Fibroblast of skin of right biceps (primary cell): ENCODE data around the gene UQCC2.

ENCODE experiments used
- DNase-seq: peaks from one replicate; pipeline ENCODE4 v3.0.0-alpha.2; 2013

UQCC2 gene

DNA sequence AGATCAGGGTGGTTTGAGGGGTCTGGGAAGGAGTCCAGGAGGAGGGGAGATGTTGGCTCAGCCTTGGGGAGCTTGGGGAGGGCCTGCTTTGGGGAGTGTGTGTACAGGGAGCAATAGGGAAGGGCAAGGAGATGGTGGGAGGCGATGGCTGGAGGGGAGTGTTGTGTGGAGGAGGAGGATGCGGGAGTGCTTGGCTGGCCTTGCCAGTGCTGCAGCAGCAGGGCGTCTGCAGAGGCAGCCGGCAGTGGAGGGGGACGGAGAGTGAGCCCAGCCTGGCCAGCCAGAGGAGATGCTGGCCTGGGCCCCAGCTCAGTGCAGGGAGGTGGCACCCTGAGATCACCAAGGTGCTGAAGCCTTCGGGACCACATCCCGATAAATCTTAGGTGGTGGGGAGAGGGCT is 31.3 kb upstream of the UQCC2 start:
- DNase-seq: no peak

DNA sequence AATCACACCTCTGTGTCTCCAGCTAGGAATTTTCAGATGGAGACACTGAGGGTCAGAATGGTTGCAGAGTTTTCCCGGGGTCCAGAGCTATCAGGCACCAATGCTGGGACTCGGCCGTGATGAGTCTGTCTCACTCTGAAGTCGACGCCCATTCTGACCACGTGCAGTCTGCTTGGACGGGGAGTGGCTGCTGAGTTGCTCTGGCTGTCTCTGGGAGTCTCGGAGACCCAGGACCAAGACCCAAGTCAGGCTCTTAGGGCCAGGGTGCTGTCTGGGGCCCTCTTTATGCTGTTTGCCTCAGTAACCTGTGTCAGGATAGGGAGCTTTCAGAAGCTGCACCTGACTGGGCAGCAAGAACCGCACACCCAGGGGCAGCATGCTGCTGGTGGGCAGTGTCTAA is 30.6 kb upstream of the UQCC2 start:
- no peak for DNase-seq

DNA sequence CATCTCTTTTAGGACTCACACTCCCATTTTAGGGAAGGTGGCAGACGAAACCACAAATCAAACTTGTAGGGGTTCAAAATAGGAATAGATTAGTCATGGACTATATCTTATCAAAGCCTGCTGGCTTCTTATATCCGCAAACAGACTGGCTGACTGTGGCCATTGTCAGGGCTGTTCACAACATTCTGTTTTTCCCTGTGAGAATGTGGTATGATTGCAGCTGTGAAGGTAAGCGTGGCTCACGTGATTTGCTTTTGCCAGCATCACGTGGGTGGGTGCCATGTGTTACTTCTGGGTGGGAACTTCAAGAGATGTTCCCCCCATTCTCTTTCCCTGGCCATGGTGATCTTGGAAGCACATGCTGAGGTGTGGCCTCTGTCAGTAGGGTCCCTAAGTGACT is 29.3 kb upstream of the UQCC2 start:
- no peak for DNase-seq

DNA sequence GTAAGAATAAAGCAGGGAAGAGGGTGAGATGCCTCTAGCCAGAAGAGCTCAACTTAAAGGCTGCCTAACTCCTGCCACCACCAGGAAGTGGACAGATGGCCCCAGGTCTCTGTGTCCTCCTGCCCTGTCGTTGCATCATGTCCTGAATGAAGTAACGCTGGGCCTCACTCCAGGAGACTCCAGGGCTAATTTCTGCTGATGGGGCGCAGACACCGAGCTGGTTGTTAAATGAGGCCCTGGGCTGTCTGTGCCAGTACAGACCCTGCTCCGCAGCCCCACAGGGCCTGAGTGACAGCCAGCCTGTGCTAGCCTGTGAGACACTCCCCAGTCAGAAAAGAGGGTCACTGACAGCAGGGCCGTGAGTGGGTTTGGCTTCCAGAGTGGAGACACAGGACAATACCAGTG is 28.7 kb upstream of the UQCC2 start:
- DNase-seq: no peak

DNA sequence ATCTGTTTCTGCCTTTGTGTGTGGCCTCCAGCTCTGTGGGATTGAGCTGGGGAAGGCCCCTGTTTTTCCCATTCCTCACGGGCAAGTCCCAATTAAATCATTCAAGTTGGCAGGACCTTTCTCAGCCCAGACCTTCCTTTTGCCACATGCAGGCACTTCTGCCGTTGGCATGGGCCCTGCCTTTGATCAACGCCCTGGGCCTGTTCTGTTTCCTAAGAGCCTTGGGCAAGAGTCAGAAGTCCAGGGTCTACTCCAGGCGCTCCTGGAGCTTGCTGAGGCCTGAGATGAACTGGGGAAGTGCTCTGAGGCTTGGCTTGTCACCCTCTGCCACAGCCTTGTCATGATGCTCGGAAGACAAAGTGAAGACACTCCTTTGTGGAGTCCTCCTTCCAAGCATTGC is 28.1 kb upstream of the UQCC2 start:
- no peak for DNase-seq

DNA sequence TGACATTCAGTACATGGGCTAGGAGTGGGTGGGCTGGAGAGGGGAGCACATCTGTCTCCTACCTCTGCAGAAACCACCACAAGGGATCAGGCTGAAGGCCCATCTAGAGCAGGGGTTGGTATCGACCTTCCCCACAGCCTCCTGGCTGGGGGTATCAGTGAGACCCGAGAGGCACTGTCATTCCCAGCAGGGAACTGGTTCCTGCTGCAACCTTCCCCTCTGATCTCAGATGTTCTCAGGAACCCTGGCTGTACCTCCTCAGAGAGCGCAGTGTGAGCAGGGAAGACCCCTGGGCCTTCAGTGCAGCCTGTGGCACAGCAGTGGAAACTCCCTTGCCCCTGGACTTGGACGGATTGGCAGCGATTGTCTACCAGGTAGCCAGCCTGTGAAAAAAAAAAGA is 27.4 kb upstream of the UQCC2 start:
- DNase-seq: no peak

DNA sequence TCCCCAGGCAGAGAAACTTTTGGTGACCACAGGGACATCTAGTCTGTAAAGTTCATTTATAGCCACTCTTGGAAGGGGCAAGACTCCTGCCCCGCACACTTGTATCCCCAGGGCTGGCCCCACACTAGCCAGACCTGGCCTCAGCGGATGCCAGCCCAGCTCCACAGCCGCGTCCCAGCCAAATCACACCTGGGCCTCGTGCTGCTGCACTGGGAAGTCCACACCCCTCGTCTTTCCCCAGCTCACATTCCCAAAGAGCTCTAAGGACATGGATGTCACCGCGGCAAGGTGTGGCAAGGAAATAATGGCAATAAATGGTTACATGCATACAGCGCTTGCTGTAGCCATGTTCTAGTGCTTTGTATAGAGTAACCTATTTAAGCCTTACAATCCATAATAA is 26.7 kb upstream of the UQCC2 start:
- no peak for DNase-seq

DNA sequence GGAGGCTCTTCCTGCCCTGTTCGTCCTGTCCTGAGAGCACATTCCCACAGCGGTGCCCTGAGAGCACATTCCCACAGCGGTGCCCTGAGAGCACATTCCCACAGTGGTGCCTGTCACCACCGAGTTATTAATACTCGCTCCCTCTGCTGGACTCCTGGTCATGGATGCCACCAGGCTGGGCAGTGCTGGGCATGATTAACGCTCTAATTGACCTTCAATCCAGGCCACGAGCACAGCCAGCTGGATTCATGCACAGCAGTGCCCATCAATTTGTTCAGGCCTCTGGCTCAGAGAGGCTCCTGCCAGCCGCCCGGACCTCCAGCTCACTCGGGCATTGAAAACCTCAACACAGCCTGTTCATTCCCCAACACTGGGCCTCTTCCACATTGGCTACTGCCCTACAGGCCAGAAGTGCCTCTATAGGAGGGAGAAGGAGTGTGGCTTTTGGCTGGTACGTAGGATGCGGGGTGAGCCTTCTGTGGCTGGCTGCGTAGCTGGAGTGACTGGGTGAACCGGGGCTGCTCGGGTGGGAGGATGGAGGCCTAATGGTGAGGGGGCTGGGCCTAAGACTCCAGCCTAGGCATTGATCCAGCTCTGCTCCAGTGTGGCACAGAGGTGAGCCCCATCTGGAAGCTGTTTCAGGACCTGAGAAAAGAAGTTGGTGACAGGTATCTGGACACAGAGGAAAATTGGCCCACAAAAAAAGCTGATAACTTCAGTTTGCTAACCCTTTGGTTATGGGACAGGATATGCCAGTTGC is 25.9 kb upstream of the UQCC2 start:
- no peak for DNase-seq

DNA sequence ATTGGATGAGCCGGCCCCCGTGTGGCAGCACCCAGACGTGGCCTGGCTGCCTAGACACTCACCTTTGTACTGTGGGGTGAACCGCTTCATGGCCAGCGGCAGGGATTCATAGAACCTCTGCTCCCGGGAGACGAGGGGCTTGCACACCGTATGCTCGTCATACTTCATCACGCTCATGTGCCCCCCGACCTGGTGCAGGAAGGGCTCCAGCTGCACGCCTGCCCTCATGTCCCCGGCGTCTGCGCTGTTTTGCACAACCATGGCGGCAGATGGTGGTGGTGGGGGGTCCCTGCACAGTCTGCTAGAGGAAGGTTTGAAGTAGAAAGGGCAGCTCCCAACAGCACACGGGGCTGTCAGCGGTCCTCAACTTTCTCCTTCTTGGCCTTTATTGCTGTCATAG is 23.7 kb upstream of the UQCC2 start:
- DNase-seq: no peak

DNA sequence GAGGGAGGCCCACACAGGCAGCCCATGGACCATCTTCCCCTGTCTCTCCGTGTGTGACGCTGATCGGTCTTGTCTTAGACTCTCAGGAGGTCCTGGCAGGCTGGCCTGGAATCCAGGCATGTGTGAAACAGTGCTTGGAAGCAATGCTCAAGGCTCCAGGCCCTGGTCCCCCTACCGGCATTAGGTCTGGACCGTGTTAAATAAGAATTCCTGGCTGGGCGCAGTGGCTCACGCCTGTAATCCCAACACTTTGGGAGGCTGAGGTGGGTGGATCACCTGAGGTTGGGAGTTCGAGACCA is 22.2 kb upstream of the UQCC2 start:
- DNase-seq: no peak

DNA sequence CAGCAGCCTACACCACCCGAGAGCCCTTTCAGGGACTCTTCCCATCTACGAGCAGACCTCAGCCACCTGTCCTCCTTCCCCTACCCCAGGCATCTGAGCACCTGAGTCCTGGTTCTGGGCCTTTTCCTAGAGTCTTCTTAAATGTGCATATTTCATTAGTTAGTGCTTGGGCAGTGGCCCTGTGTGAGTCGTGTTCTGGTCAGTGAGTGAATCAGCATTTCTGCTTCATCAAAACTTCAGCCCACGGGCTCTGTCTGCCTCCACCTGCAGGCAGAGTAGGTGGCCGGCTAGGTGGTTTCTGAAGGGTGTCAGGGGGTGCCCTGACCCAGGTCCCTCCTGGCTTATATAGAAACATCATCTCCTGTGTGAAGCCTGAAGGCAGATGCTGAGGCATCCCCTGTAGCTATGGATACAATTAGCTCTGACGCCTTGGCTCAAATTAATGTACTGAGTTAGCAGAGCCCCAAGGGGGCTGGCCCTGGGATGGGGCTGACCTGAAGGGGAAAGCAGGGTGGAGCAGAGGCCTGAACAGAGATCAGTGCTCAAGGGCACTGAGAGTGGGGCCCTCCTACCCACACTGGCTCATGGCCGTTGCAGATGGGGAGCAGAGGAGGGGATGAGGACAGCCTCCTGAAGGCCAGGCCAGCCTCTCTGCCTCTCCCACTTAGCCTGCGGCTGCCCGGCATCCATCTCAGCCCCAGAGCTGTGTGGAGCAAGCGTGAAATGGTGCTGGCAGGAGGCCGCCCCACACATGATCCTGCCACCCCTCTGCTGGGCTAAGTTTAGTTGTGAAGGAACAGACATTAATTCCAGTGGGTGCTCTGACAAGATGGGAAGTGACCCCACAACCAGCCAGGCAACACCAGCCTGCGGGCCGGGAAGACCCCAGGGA is 21.6 kb upstream of the UQCC2 start:
- DNase-seq: peak; percentile 11

DNA sequence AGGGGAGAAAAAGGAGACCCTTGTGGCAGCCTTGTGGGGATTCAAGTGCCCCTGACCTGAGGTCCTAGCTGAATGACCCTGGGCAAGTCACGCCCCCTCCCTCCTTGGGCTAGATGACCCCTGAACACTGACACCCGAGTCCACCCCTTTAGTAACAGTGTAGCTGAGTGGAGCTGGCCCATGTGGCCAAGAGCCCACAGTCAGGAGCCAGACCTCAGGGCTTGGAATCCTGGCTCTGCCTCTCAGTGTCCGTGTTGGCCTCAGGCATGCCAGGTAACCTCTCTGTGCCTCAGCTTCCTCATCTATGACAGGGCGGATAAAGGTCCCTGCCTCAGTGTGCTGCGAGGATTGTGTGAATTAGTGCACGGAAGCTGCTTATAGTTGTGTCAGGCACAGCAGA is 20.9 kb upstream of the UQCC2 start:
- DNase-seq: no peak

DNA sequence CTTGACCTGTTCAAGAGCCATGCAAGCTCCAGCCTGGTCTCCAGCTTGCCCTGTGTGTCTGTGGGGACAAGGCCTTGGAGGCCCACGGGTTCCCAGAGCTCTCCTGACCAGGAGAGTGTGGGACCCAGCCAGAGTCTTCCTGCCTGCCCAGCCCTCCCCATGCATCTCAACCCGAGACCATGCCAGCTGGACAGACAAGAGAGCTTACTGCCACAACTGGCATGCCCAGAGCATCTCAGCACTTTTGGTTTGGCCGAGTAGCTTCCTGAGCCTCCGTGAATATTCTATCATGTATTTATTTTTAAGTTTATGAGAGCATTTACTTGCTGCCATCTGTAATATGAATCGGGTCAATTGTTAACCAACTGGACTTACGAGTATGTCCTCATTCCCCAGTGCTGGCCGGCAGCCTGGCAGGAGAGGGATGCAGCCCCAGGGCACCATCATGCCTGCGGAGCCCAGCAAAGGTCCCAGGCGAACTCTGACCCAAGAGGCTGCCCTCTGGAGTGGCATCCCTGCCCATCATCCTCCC is 20.3 kb upstream of the UQCC2 start:
- DNase-seq: no peak

DNA sequence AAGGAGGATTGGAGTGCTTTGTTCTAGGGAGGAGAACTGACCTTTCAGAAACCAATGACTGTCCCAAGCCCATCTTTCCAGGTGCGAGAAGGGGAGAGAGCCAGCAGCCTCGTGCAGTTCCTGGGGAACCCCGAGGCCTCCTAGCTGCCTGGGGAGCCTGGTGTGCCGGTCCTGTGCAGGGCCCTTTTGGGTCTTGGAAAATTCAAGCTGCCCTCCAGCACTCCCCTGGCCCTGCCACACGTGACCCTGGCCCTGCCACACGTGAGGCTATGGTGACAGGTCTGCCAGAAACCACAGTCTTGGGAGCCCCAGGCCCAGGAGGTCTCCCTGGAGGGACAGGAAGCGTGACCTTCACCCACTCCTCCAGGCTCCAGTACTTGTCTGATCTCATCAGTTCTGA is 19.5 kb upstream of the UQCC2 start:
- DNase-seq: no peak

DNA sequence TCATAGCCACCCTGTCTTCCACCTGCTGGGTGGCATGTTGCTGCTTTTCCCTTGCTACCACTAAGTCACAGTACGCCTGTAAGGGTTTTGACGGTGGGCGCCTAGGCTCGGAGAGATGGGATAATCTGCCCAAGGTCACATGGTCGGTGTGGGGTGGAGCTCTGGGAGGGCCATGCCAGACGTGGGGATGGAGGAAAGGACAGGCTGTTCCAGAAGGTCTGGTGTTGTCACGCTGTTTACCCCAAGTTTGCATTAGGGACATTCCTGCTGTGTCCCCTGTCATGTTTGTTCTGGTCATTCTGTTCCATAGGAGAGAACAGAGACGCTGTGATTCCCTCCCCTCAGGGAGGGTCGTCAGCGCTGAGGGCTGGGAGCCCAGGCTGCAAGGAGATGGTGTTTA is 19.1 kb upstream of the UQCC2 start:
- no peak for DNase-seq

DNA sequence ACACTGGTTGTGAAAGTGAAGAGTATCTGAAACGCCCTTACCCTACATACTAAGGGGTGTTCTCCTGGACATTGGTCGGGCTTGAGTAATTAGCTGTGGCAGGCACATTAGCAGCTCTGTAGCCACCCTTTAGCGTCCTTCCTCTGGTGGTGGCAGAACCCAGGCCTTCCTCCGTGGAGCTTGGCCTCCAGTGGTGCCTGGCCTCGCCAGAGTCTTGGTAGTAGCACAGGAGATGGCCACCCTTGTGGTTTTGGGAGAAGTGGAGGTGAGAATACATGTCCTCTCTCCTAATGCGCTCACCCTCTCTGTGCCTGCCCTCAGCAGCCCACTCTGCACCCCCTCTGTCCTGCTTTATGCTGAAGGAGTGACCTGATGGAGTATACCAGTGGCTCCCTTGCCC is 17.6 kb upstream of the UQCC2 start:
- DNase-seq: no peak

DNA sequence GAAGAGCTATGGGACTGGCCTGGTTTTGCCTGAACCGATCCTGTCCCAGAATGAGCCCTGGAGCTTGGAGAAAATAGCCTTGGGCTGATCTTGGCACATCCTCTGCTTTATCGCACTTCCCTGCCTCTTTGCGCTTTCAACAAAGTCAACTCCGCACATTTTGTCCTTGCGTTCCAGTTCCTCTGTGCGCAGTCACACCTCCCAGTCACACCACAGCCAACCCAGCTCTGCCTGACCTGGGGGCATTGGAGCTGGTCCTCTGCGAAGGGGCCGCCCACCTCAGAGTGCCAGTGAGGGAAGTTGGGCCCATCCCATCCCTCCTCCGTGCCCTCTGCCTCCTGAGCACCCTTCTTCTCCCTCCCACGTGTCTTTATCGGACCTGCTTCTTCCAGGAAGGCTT is 16.9 kb upstream of the UQCC2 start:
- no peak for DNase-seq

DNA sequence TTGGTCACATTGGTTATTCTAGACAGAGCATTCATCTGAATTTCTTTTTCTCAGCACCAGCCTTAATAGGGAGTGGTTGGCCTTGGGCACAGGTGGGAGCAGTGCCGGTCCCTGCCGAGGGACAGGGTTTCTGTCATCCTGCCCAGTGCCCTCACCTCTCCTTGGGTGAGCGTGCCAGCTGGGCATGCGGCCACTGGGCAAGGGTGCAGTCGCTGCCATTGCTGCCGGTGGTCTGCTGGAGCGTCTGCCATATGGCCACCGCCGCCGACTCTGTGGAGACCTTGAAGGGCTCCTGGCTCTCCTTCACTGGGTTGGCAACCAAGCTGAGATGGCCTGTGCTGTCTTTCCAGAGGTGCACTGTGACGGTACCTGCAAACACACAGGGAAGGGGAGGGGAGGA is 16.4 kb upstream of the UQCC2 start:
- no peak for DNase-seq

DNA sequence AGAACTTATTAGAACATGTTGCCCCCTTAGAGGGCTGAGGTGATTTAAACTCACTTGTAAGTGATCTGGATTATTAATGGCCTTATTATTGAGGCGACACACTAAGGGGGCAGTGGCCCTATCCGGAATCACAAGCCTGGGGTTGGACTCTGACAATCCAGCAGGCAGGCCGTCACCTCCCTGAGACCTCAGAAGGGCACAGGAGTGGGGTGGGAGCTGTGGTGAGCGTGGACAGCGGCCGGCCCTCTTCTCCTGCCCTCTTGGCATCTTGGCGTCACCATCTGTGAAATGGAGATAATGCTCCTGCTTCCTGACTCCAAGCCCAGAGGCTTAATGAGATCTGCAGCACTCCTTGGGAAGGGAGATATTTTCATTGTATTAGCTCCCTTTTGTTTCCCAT is 15.6 kb upstream of the UQCC2 start:
- no peak for DNase-seq

DNA sequence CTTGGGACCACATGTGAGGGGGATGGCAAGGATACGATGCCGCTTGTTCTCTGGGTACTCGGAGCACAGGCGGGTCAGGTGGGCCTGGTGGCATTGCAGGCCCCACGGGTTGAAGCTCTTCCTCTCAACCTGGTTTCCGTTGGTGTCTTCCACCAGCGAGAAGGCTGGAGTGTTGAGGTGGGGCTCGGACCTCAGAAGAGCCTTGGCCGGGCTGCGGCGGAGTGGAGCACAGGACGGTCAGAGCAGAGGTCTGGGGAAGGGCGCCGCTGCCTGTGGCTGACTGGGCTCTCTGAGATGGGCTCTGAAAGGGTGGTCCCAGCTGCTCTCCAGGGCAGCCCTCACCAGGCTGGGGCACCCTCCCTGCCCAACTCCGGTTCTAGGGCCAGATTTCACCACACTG is 15.2 kb upstream of the UQCC2 start:
- DNase-seq: no peak

DNA sequence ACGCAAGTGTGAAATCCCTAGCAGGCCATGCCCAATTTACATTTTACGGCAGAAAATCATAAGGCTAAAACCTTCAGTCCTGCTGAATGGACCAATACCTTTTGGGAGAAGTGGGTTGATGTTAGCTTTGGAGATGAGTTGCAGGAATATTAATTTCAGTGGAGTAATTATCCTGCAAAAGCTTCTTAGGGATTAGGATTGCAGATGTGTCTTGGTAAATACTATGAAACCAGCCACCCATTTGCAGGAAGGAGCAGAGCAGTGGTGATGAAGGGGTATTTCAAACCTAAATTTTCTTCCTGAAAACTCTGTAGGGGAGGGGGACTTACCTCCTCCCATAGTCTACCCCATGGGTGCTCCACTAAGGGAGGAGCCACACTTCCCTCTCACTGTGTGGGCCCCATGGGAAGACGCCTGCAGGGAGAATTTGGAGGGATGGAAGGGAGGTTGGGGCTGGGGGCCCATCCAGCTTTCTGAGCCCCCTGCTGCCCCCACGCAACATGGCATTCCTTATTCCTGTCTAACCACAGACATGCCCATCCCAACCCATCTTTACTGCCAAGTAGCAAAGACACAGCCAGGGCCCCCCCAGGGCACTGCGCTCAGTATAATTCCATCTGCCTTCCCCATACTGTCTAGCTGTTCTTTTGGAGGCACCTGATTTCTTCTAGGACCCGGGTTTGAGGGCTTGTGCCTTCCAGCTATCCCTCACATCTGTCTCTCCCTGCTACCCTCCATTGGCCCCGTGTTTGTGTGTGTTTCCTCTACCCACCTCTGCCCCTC is 14.6 kb upstream of the UQCC2 start:
- DNase-seq: no peak

DNA sequence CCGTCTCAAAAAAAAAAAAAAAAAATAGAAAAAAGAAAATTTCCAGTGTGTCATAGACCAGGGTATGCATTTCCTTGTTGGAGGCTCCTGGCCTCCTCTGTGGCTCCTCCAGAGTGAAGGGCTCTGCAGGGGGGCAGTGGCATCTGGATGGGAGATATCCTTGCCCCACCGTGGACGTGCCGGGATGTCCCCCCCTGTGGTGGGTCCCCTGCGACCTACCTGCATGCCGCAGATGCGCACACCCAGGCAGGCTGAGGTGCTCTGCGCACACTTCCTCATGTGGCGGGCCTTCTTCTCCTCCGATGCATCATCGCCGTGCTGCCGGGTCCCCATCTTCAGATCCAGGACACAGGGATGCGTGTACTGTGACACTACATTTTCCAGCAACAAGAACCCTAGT is 13.7 kb upstream of the UQCC2 start:
- DNase-seq: no peak
